ENCODE measurements around the gene TMEM125. TPM values are rescaled to one million over a fixed set of nuclear protein-coding genes. Genes with fewer than 3 reads are reported as not detected.

Gene TMEM125
- total RNA-seq, 2 donors from 2014 or later, result 0.18 TPM; not detected in 1

DNA sequence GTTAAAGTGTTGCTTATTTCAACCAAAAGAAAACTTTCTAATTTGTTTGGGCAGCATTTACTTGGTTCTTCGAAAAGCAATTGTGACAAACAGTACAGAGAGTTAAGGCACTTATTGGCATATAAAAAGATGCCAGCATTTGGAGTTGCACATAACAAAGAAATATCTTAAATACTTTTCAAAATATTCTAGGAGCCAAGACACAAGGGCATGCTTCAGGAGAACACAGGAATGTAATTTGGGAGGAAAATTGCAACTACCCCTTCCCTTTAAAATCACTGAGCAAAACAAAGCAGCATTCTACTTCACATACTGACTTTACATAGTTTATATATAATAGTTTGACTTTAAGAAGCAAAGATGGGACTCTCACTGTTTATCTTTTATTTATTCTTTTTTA lies 26.4 kb downstream of the TMEM125 start:
- ATAC-seq, result no peak
- no peaks in the 10 kb centered on the region for H3K9me3 Mint-ChIP-seq
- H3K36me3 Mint-ChIP-seq, result no peaks in the 10 kb centered on the region
- DNase-seq (ENCODE audit: low spot score in 2 of 2), result no peak
- peak overlapping the region in 1 of 2 donors; percentile 69 for H3K27ac Mint-ChIP-seq

DNA sequence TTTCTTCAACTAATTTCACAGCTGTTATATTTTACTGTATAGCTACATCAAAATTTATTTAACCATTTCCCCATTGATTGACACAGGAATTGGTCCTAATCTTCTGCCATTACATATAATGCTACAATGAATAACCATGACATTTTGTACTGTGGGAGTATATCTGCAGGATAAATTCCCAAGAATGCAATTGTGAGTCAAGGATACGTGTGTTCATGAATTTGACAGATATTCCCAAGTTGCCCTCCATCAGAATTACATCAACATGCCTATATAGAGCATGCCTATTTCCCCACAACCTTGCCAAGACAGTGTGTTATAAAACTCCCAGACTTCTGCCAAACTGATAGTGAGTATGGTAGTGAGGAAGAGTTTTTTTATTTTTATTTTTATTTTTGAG lies 28.3 kb downstream of the TMEM125 start:
- H3K9me3 Mint-ChIP-seq, result no peaks in the 10 kb centered on the region
- H3K27ac Mint-ChIP-seq, result no peak overlapping the region
- H3K36me3 Mint-ChIP-seq, result no peaks in the 10 kb centered on the region

DNA sequence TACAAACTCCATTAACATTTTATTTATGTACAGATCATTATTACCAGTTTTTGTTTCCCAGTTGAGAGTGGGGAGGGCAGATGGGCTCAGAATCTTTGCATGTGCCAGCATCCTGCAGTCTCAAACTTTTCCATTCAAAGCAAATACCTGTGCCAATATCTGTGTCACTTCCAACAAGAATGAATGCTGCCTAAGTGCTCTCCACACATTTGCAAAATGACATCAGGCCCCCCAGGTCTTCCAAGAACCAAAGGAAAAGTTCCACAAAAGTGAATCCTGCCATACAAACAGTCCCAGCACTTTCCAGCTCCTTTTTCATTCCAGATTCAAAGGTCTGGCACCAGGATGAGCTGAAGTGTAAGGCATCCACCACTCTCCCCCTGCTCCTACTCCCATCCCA lies 29.3 kb downstream of the TMEM125 start:
- H3K27ac Mint-ChIP-seq, result no peak overlapping the region
- ATAC-seq (no peak), DNase-seq (ENCODE audit: low spot score in 2 of 2) (no peak)
- no peaks in the 10 kb centered on the region for H3K36me3 Mint-ChIP-seq
- H3K9me3 Mint-ChIP-seq, result no peaks in the 10 kb centered on the region

More for the DNA sequence above, 28.3 kb downstream of the TMEM125 start:
- ATAC-seq (no peak), DNase-seq (ENCODE audit: low spot score in 2 of 2) (no peak)

DNA sequence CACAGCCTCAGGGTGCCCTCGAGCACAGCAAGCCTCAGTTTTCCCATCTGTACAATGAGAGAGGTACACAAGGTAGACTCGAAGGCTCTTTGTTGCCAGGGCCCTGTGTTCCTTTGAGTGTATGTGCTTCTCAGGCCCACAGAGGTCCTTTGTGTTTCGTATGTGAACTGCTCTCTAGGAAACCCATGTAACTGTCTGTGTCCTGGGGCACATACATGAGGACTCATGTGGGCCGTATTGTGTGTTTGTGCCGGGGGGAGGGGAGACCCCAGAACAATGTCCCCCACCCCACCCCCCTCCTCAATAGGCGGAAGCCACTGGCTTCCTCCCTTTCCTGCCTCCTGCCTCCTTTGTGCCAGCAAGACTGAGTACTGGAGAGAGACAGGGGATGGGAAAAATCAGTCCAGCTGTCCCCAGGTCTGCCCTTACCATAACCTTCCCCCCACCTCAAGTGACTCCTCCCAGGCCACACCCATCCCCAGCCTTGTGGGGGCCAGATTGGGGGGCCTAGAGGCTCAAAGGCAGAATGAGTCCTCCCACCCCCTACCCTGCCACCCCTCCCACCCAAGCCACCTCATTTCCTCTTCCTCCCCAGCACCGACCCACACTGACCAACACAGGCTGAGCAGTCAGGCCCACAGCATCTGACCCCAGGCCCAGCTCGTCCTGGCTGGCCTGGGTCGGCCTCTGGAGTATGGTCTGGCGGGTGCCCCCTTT lies 30.8 kb downstream of the TMEM125 start, which contains the start of gene TIE1:
Gene TIE1 (plus strand): TSS at position 605 of the 717 bp plus-strand sequence. CDS start 90 bp downstream, at position 695.
- ATAC-seq (no peak), DNase-seq (ENCODE audit: low spot score in 2 of 2) (no peak)
- no peak within 1 kb of the TSS for H3K27ac Mint-ChIP-seq

DNA sequence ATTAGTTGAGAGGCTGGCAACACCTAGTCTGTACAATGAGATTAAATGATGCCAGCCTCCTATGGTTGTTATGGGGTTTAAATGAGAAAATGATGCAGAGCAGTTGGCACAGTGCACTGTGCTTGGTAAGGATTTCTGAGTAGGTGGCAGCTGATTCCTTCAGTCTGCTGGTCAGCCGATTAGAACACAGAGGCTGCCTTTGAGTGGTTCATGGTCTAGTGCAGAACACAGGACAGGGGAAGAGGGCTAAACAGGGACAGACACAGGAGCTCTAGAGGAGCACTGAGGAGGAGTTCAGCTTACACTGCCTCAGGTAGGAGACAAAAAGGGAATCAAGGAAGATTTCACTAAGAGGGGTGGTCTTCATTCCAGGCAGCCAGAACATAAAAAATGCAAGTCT lies 32.4 kb downstream of the TMEM125 start:
- DNase-seq (ENCODE audit: low spot score in 2 of 2) (no peak), ATAC-seq (no peak)
- no peak overlapping the region for H3K27ac Mint-ChIP-seq
- H3K36me3 Mint-ChIP-seq, result no peaks in the 10 kb centered on the region
- H3K9me3 Mint-ChIP-seq, result no peaks in the 10 kb centered on the region

More for the DNA sequence above, 30.8 kb downstream of the TMEM125 start, which contains the start of gene TIE1:
- Mint-ChIP-seq H3K9me3 (no peaks in the 10 kb centered on the region), H3K36me3 (no peaks in the 10 kb centered on the region)

DNA sequence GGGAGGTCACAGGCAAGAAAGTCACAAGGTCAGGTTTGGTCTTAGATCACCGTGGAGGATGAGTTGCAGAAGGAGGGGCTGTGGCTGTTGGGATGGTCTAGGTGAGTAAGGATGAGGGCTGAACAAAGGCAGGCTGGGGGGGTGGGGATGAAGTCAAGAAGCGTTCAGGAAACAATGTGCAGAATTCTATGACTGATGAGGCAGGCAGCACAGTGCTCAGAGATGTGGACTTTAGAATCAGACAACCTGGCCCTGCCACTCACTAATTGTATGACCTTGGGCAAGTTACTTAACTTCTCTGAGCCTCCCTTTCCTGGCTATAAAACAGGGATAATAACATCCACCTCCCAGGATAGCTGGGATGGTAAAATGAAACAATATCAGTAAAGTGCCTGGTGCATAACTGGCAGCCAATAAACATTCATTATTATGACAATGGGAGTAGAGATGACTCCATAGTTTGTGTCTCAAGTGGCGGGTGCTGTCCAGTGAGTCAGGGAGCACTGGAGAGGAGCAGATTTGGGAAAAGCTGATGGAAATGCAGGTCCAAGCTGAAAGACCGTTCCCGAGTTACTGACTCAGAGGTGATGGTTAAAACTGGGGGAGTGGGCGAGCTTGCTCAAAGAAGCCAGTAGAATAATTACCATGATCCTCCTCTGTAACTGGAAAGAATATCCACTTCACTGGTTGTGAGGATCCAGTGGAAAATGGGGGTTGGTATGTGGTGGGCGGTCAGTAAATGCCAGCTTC lies 33.1 kb downstream of the TMEM125 start:
- no peak overlapping the region for H3K27ac Mint-ChIP-seq
- ATAC-seq, result no peak
- H3K36me3 Mint-ChIP-seq, result no peaks in the 10 kb centered on the region

DNA sequence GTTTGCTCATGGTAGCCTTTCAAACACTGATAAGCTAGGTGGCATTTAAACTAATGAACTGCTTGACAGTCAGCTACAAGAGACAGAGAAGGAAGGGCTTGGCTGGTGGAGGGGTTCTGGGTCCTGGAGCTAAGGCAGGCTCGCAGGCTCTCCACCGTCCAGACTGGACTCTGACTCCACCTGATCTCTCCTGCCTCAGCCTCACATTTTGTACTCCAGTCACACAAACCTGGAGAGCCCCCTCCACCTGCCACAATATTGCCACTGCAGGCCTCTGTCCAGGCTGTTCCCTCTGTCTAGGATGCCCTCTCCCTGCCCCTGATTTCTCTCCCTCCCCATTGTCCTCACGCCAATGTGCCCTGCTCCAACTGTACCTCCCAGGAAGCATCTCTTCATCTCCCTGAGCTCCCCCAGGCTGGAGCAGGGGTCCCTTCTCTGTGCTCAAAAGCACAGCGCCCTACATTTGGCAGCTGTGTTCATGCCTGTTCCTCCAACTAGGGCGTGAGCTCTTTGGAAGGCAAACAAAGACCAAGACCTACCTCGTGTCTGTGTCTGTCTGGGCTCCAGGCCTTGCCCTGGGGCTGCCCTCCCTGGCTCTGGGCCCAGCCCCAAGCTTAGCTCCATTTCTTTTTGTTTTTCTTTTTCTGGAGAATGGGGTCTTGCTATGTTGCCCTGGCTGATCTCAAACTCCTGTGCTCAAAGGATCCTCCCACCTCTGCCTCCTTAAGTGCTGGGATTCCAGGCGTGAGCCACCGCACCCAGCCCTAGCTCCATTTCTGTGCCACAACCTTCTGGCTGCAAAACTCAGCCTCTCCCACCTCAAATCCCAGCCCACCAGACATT lies 33.9 kb downstream of the TMEM125 start:
- H3K9me3 Mint-ChIP-seq, result no peaks in the 10 kb centered on the region
- ATAC-seq (no peak), DNase-seq (ENCODE audit: low spot score in 2 of 2) (no peak)
- H3K36me3 Mint-ChIP-seq, result no peaks in the 10 kb centered on the region
- peak overlapping the region in 1 of 2 donors; percentile 73 for H3K27ac Mint-ChIP-seq

More for the DNA sequence above, 33.1 kb downstream of the TMEM125 start:
- DNase-seq (ENCODE audit: low spot score in 2 of 2), result no peak
- H3K9me3 Mint-ChIP-seq, result no peaks in the 10 kb centered on the region

DNA sequence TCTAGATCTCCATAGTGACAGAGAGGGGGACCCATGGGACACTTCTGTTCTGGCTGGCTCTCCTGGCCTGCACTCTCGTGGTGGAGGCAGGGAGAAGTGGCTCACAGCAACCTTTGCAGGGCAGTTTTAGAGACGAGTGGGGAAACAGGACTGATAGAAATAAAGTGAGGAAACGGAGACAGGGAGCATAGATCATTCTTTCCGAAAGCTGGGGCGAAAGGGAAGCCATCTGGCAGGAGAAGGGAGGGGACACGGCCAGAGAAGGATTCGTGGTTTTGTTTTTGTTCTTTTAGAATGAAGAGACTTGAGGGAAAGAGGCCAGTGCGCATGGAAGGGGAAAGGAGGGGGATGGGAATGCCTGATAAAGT lies 34.5 kb downstream of the TMEM125 start:
- no peaks in the 10 kb centered on the region for H3K9me3 Mint-ChIP-seq
- ATAC-seq, result no peak

DNA sequence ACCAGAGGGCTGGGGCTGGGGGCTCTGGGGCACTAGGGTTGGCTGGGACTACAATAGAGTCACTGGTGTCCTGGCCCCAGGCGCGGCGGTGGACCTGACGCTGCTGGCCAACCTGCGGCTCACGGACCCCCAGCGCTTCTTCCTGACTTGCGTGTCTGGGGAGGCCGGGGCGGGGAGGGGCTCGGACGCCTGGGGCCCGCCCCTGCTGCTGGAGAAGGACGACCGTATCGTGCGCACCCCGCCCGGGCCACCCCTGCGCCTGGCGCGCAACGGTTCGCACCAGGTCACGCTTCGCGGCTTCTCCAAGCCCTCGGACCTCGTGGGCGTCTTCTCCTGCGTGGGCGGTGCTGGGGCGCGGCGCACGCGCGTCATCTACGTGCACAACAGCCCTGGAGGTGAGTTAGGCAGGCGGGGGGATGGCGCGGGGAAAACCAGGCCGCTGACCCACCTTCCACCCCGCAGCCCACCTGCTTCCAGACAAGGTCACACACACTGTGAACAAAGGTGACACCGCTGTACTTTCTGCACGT lies 35.1 kb downstream of the TMEM125 start:
- DNase-seq (ENCODE audit: low spot score in 2 of 2) (no peak), ATAC-seq (no peak)
- H3K36me3 Mint-ChIP-seq, result no peaks in the 10 kb centered on the region
- H3K27ac Mint-ChIP-seq, result no peak overlapping the region
- no peaks in the 10 kb centered on the region for H3K9me3 Mint-ChIP-seq

More for the DNA sequence above, 34.5 kb downstream of the TMEM125 start:
- Mint-ChIP-seq H3K36me3 (no peaks in the 10 kb centered on the region), H3K27ac (peak overlapping the region in 1 of 2 donors; percentile 73)
- no peak for DNase-seq (ENCODE audit: low spot score in 2 of 2)

DNA sequence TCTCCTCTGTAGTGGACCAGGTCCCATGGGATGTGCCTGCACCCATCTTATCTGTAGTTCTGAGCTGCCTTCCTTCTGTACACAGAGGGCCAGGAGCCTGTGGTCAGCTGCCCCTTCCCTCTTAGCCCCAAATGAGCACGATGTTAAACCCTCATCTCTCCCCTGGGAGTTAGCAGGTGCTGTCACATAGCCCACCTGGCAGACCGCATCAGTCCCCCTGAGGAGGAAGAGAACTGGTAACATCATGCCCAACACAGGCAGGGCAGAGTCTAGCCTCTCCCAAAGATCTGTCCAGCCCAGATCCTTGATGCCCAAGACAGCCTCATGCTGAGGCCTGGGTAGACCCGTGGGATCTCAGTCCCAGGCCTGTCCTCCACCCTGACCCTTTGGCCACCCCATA lies 35.7 kb downstream of the TMEM125 start:
- DNase-seq (ENCODE audit: low spot score in 2 of 2) (no peak), ATAC-seq (no peak)
- peak overlapping the region in 1 of 2 donors; percentile 19 for H3K27ac Mint-ChIP-seq
- no peaks in the 10 kb centered on the region for H3K36me3 Mint-ChIP-seq
- no peaks in the 10 kb centered on the region for H3K9me3 Mint-ChIP-seq

DNA sequence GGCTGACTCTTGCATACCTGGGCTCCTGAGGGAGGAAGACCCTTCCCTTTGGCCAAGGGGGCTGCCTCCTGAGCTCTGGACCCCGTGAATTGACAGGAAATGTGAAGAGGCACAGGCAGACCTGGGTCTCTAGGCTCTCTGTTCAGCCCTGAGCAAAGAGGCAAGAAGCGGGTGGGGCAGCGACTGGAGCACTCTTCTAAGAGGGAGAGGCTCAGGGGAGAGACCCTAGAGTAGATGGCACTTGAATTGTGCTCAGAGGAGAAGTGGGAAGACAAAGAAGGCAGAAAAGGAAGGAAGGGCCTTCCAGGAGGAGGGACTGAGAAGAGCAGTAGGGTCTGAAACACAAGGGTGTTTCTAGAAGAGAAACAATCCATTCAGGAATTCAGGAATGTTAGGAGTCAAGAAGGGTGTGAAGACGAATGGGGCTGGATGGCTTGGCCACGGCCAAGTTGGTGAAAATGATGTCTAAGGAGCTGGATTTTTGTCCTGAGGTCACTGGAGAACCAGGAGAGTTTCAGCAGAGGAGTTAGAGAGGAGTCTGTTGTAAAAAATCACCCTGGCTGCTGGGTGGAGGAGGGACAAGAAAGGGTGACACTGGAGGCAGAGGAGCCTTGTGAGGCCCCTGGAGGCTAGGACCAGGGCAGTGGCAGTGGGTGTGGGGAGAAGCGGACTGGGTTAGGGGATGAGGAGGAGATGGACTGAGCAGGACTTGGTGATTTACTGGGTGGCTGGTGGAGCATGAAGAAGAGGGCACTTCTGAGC lies 36.3 kb downstream of the TMEM125 start:
- Mint-ChIP-seq H3K27ac (peak overlapping the region; percentile 19 to 75), H3K36me3 (no peaks in the 10 kb centered on the region), H3K9me3 (no peaks in the 10 kb centered on the region)
- ATAC-seq (no peak), DNase-seq (ENCODE audit: low spot score in 2 of 2) (no peak)

DNA sequence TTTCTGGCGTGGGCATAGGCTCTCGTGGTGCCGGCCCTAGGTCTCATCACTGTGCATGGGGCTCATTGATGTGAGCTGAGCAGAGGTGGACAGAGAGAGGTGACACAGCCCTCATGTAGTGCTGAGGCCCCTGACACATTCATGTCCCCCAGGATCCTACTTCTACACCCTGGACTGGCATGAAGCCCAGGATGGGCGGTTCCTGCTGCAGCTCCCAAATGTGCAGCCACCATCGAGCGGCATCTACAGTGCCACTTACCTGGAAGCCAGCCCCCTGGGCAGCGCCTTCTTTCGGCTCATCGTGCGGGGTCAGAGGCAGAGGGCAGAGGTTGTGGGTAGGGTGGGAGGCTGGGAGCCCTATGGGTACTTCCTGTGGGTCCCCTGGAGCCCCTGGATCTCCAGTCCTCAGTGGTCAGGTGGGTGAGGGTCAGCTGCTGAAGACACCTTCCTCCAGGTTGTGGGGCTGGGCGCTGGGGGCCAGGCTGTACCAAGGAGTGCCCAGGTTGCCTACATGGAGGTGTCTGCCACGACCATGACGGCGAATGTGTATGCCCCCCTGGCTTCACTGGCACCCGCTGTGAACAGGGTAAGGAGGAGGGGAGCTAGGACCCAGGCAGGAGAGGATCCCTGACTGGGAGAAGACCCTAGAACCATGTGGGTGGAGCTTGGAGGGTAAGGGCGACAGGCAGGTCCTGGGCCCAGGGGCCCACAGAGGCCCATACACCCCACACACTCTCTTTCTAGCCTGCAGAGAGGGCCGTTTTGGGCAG lies 37.1 kb downstream of the TMEM125 start:
- no peak for DNase-seq (ENCODE audit: low spot score in 2 of 2)
- ATAC-seq, result no peak
- Mint-ChIP-seq H3K36me3 (no peaks in the 10 kb centered on the region), H3K9me3 (no peaks in the 10 kb centered on the region), H3K27ac (peak overlapping the region in 1 of 2 donors; percentile 75)

DNA sequence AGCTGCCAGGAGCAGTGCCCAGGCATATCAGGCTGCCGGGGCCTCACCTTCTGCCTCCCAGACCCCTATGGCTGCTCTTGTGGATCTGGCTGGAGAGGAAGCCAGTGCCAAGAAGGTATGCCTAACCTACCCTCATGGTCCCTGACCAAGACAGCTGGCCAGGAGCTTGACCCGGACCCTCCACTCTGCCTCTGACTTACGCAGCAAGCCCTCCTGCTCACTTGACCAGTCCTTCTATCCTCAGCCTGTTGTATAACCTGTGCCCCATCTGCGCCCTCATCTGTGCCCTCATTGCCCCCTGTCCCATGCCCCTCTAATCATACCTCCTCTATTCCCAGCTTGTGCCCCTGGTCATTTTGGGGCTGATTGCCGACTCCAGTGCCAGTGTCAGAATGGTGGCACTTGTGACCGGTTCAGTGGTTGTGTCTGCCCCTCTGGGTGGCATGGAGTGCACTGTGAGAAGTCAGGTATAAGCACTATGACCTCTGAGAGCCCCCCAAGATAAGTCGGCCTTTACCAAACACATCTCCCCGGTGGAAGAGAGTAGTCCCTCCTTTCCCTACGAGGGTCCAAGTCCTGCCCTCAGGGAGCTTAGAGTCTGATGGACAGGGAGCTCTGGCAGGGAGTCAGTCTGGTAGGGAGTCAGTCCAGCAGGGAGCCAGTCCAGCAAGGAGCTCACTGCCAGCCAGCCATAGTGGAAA lies 37.8 kb downstream of the TMEM125 start:
- ATAC-seq (no peak), DNase-seq (ENCODE audit: low spot score in 2 of 2) (no peak)
- H3K27ac Mint-ChIP-seq, result peak overlapping the region in 1 of 2 donors; percentile 71
- no peaks in the 10 kb centered on the region for H3K36me3 Mint-ChIP-seq
- no peaks in the 10 kb centered on the region for H3K9me3 Mint-ChIP-seq

DNA sequence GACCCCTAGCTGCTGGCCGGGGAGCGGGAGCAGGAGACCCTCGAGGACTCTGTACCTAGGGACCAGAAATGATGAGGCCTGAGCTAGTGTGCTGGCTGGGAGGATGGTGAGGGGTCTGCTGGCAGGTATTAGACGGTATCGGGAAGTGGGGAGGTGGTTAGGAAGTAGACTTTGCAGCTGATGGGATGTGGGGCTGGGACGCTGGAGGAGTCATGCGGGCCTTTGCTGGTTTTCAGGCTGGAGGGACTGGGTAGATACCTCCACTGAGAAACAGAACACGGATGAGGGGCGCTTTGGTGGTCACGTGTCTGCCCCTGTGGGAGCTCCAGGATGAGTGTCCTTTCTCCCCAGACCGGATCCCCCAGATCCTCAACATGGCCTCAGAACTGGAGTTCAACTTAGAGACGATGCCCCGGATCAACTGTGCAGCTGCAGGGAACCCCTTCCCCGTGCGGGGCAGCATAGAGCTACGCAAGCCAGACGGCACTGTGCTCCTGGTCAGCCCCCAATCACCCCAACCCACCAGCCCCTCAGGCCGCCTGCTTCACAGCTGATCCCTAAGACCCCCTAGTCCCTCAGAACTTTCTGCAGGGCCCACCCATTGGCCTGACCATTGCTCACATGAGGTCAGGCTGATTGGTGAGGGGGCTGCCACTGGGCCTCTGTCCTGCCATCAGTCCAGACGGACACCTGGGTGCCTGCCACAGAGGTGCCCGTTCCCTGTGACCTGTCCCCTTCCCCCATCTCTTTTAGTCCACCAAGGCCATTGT lies 39.0 kb downstream of the TMEM125 start:
- H3K9me3 Mint-ChIP-seq, result no peaks in the 10 kb centered on the region
- DNase-seq (ENCODE audit: low spot score in 2 of 2) (no peak), ATAC-seq (no peak)
- H3K36me3 Mint-ChIP-seq, result no peaks in the 10 kb centered on the region
- peak overlapping the region in 1 of 2 donors; percentile 17 for H3K27ac Mint-ChIP-seq
